NCI-H1930 (cell line): Measurements from ENCODE around the gene DOK6.
A peak's percentile ranks its signal among the peaks of the same experiment; 100 is the strongest.
"Not testable (repeated sequence)": the region's sequence is repeated elsewhere in the genome, so short reads cannot be mapped to it uniquely, and the experiment has no call there.

Source experiments
- DNase-seq, 2 experiments: peaks; one replicate each; lab custom pipeline; 2025; lab: John Stamatoyannopoulos, UW

DOK6 gene

DNA sequence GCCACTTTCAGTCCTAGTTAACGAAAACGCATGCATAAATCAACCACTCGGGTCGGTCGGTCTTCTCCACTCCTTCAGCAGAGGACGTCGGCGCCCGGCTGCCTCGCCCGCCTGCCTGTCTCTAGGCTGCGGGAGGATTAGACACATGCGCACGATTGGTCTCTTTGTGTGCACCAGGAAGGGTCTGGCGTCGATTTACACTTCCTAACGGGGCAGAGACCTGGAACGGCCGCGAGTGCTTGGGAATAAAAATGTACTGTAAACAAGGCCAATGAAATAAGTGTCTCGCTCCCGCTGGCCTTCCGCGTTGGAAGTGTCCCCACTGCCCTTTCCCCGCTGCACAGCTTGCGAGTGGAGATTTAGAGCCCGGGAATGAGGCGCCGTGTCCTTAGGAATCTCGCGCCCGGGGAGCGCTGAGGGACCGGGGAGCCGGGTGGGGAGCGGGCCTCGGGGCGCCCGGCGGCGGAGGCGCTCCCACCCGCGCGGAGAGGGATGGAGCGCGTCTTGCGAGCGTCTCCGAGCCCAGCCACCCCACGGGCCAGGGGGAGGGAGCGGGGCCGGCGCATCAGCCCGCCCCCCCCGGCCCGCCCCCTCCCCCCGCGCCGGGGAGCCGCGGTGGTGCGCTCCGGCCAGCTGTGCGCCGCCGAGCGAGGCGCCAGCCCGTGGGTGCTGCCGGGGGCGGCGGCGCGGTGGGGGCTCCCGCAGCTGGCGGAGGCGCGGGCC, at the start of gene DOK6:
Gene DOK6, plus strand, starts transcription at position 636 of the 723 bp plus-strand sequence.
- DNase-seq: peak; percentile 80 to 91

DNA sequence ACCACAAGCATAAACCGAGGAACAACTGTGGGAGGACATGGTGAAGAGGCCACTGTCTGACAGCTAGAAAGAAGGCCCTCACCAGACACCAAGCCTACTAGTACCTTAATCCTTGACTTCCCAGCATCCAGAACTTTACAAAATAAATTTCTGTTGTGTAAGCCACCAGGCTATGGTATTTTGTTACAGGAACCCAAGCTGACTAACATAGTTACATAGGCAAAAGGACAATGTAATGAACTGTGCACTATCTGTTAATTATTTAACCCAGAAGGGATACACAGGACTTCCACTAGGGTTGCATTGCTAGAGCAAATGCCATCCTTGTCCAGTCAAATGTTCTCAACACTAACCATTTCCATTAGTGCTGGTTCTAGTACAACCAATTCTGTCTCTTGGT, 47.7 kb upstream of the DOK6 start:
- DNase-seq: no peak

DNA sequence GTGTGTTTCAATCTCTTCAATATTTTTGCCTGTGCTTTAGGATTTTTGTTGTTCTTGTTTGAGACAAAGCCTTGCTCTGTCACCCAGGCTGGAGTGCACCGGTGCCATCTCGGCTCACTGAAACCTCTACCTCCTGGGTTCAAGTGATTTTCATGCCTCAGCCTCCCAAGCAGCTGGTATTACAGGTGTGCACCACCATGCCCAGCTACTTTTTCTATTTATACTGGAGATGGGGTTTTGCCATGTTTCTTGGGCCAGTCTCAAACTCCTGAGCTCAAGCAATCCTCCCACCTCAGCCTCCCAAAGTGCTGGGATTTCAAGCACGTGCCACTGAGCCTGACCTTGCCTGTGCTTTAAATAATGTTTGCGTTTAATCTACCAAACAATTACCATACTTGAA, 43.1 kb upstream of the DOK6 start:
- DNase-seq: no peak

DNA sequence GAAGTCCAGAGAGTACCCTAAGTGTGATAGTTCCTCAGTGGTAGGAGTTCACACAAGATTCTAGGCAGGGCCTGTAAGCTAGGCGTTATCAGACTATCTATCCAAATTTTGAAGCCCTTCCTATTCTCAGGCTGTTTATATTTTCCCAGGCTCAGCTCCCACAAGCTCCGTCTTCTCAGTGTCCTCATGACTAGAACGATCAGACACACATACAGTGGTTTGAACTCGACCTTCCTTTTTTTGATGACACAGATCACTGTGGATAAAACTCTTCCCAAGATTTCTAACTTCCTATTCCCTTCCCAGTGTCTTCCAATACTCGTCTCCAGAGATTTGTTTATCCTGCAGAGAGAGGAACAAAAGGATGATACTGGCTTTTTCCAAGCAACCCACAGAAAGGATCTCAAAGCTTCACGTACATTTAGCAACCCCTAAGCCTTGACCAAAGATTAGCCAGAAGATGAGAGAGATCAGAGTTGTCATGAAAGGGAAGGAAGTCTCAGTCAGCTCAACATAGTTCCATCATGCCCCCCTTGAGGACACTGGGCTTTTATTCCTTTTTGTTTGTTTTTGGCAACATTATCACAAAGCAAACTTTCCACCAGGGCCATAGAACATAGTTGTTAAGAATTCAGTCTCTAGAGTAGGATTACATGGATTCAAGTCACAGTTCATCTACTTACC, 42.3 kb upstream of the DOK6 start:
- DNase-seq: no peak

DNA sequence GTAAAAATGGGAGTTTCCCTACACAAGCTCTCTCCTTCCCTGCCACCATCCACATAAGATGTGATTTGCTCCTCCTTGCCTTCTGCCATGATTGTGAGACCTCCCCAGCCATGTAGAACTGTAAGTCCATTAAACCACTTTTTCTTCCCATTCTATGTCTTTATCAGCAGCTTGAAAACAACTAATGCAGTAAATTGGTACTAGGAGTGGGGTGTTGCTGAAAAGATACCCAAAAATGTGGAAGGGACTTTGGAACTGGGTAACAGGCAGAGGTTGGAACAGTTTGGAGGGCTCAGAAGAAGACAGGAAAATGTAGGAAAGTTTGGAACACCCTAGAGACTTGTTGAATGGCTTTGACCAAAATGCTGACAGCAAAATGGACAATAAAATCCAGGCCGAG, 40.9 kb upstream of the DOK6 start:
- DNase-seq: not testable (repeated sequence)

DNA sequence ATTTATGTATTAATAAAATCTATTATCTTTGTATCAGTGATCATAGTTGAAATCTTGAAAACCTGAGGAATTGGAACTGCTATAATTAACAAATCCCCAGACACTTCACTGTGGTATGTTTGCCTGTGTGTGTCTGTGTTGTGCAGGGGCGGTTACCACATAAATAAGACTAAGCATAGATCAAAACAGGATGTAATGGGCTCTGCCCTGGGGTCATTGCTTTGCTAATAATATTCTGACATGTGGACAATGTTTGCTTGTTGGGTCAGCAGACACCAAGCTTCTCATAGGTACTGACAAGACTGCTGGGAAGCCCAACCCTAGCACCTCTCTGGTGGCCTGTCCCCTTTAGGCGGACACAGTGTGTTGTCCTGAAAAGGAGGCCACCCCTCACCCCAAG, 35.8 kb upstream of the DOK6 start:
- no peak for DNase-seq

DNA sequence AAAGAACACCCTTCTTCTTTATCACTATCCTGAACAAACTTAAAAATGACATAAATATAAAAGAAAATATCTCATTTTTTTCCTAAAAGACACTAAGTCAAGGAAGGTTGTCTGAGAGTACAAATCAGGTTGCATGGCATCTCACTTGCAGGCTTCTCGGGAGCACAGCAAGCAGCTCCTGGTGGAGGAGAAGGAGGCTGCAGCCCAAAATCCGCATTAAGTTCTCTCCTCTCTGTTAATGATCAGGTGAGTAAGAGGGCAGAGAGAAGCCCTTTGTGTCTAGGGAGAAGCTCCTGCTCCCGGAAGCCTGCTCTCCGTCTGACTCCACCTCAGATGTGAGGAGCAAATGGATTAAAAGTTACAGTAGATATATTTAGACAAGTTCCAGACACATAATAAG, 35.0 kb upstream of the DOK6 start:
- DNase-seq: no peak

DNA sequence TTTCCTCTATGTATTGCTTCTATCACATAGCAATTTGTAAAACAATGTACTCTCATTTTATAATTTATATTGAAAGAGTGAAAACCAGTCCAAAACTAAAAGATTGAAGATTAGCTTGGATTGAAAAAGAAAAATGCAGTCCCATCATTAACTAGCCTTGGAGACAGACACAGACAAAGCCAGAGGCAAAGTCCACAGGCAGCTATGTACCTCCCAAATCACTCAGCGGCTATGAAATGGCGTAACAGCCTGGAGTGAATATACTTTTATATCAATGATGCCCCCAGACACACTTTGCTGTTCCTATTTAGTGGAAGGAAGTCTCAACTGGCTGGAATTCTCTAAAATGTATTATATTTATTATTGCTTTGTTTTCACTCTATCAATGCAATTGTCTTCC, 33.6 kb upstream of the DOK6 start:
- no peak for DNase-seq

DNA sequence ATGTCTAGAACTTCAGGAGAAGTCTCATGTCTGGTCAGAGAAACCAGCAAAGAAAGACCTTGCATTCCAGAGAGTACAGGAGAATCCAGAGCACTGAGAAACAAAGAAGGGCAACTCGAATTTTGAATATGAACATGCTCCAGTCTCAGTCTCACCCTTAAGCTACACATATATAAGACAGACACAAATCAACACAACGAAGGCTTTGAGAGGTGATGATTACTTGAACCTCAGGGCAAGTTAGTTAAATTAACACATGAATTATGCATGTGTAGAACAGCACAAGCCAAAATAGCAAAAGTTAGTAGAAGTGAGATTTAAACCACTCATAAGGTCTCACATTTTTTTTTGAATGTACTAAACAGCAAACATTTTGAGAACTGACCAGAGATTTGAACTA, 29.0 kb upstream of the DOK6 start:
- DNase-seq: no peak

DNA sequence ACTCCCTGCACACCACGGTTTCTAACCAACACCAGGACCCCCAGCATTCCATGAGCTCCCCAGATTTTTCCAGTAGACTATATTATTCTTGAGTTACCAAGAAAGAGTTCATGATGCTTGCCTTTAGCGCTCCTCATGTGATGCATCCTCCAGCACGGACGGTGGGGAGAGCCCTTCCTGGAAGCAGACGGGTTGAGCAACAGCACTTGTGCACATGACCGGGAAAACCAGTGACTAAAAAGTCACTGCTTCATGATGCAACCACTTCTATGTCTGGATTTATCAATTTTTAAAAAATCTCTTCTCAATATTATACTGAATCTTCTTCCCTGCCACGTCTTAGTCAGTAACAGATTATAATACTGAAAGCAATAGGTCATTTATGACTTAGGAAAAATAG, 20.4 kb upstream of the DOK6 start:
- no peak for DNase-seq

DNA sequence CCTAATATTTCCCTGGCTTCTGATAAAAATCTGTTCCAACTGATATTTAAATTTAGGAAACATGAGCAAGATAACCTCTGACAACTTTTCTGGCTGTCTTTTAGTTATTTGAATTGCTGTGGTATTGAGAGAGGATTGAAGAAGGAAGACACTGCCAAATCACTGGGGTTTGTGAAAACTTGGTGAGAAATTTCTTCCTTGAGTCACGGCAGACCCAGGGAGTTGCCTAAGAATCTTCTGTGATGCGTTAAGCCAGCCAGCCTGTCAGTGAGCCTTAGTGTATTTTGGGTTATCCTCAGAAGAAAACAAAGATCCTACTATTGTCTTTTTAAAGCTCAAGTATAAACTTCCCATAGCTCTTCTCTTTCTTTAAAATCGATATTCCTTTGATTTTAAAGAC, 17.5 kb upstream of the DOK6 start:
- no peak for DNase-seq

DNA sequence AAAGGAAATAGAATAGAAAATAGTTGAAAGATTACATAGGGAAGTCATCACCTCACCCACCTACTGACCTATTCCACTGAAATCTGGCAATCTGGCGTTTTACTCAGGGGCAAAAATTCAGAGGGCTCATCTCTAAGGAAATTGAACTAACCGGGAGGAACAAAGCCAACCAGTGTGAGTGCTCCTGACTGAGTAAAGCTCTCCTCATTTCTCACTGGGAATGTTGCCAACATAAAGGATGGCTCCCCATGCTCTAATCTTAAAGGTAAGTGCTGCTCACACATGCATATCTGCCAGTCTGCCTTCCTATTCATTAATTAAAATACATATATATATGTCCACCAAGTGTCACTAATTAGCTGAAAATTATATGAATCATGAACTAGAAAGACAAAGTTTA, 13.5 kb upstream of the DOK6 start:
- no peak for DNase-seq

DNA sequence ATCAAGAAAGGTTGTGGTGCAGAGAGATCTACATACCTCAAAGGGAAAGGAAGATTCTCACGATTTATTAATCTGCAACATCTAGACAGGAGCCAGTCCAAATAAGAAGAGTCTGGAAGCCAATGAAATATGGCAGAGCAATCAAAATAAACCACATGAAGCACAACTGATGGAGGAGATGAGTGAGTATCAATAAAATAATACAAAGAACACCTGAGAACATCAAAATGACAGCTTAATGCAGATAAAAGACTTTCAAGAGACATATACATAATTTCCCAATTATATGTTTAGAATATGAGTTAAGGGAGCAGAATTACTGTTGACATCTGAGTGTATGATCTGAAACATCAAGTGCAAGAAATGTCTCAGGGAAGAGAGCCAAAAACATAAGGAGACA, 12.5 kb upstream of the DOK6 start:
- no peak for DNase-seq

DNA sequence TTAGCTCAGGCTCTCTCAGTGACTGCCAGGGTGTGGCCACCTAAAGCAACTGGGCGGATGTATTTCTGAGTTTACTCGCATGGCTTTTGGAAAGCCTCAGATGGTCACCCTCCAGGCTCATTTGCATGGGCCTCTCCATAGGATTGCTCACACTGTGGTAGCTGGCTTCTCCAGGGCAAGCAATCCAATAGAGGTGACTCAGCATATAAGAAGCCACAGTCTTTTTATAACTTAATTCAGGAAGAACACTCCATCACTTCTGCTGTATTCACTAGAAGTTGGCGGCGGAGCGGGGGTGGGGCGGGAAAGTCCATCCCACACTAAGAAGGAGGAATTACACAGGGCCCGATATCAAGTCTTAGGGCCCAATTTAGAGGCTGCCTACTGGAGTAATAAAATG, 3.6 kb upstream of the DOK6 start:
- no peak for DNase-seq

DNA sequence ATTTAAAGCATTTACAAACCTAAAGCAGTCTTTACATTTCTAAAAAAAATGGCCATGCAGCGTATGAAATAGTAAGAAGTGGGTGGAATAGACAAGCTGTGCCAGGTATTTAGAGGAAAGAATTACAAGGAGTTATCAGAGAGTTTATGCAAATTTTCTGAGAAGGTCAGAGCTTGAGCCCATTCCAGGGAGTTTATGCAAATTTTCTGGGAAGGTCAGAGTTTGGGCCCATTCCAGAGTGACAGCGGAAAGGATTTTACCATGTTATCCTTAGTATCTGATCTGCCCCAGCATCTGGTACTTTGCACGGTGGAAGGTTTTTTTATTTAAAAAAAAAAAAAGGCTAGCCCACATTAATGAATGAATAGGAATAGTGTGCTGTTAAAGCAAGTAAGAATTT, 1.4 kb upstream of the DOK6 start:
- no peak for DNase-seq

DNA sequence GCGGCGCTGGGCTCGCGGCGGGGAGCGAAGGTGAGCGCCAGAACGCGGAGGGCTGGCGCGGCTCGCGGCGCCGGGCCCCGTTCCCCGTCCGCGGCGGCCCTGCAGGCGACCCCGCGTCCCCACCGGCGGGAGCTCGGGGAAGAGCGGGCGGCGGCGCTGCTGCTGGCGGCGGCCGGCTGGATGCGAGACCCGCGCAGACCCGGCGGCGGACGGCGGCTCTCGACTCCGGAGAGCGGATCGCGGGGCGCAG, 213 bp downstream of the DOK6 start:
- peak in 1 of 2 experiments; percentile 47 for DNase-seq

DNA sequence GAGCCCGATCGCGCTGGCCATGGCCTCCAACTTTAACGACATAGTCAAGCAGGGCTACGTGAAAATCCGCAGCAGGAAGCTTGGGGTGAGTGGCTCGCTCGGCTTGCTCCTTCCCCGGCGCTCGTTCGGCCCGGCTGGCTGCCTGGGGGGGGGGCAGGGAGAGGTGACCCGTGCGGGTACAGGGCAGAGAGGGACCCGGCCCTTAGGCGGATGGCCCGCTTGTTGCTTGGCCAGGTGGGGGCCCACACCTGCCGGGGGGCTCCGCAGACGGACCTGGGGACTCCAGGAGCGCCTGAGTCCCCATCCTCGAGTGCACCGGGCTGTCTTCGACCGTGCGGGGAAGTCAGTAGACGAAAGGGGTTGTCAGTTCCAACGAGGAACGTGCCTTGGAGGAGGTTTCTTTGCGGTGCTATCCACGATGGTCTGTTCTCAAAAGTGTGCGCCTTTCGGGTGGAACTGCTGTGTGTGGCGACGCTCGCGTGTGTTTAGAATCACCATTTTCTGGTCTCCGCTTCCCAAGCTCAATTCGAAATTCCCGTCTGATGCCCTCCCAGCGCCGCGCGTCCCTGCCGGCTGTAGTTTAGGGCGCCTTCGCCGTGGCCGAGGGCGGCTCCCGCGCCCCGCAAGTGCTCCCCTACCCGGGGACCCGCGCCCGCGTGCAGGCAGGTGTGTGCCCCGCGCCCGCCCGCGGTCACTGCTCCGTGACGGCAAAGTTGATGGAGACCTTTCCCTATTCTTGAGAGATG, 711 bp downstream of the DOK6 start:
- no peak for DNase-seq

DNA sequence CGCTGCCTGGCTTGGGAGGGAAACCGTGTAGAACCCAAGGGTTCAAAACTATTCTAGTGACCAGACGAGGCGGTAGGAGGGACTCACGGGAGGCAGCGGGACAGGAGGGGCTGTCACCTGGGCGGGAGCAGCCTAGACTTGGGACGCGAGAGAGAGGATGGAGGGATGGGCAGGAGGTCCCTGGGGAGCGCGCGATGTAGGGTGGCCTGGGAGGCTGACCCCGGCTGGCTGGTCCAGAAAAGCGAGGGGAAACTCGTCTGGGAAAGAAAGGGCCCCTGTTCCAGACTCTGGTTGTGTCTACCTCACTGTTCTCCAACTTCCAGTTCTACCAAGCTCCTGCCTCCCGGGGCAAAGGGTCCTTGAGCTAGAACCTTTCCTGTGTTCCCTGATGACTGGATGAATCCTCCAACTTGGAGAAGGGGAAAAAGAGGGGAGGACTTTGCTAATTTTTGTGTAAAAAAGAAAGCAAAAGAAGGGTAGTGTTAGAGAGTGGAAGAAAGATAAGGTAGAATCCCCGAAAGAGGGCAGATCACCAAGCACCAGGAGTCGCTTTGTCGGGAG, 1.4 kb downstream of the DOK6 start:
- DNase-seq: no peak

DNA sequence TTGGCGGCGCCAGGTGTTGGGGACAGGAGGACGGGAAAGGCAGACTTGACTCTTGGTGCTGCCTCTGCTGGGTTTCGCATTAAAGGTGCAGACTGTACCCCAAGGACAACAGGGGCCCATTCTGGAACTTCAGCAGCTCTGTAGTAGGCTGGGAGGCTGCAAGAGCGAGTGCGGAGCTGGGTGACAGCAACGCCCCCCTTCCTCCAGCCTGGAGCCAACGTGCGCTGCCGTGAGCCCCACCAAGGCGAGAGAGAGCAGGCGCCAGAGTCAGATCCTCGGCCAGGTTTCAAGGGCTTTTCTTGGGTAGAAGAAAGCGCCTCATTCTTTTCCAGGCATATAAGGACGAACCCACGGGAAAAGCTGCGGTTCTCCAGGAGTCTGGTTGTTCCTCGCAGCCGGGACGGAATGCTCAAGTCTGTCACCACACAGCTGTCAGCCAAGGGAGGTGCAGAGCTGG, 1.9 kb downstream of the DOK6 start:
- no peak for DNase-seq

DNA sequence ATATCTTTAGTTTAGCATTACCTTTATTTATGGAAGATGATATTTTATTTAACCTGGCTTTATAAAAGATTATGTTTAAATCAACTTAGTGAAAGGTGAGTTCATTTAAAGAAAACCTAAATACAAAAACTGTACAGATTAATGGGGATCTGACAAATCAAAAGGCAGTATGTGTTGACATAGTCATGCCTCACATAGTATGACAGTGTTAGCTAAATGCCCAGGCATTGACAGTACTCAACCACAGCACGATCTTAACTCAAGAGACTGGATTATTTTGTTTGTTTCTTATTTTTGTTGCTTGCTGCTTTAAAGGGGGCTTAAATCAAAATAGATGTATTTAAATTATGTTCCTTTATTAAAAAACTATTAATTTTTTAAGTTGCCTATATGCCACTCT, 7.8 kb downstream of the DOK6 start:
- DNase-seq: no peak

DNA sequence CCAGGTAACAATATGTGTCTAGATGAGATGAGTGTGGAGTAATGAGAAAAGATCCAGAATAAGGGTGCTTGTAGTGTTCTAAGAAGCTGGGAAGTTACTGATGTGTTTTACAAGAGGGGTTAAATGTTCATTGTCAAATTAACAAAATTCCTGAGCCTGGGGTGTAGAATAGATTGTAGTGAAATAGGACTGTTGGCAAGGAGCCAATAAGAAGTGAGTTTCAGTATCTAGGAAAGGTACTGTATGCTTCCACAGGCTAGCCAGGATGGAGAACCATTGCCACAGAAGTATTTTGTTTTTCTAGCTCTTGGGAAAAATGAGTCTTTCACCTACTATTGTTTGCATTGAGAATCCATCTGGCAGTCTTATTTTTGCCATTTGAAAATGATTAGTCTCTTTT, 10.5 kb downstream of the DOK6 start:
- no peak for DNase-seq

DNA sequence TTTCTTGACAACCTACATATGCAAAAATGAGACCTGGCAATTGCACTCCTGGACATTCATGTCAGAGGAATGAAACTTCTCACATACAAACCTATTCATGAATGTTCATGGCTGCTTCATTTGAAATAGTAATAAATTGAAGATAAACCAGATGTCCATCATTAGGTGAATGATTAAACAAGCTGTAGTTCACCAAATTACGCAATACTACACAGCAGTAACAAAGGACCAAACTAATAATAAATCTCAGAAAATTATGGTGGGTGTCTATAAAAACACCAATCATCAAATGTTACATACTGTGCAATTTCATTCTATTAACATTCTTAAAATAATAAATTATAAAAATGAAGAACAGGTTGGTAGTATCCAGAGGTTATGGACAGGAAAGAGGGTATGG, 13.5 kb downstream of the DOK6 start:
- no peak for DNase-seq

DNA sequence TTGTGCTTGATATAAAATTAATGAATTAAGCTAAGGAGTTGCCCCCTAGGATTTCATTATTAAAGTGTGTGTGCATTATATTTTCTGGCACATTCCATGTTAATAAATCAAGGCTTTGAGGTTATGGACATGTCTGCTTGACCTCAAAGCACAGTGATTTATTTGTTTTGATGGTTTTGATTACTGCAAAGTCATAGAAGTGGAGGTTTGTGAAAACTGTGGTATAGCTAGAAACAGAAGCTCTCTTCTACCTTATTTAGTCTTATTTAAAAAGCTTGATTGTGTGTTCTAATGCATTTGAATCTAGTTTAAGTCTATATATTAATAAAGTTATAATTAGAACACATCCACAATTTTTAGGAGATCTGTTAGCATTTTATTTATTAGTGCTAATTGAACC, 32.2 kb downstream of the DOK6 start:
- DNase-seq: no peak
